Measurements from ENCODE around the gene GPR26.

The GPR26 gene

DNA sequence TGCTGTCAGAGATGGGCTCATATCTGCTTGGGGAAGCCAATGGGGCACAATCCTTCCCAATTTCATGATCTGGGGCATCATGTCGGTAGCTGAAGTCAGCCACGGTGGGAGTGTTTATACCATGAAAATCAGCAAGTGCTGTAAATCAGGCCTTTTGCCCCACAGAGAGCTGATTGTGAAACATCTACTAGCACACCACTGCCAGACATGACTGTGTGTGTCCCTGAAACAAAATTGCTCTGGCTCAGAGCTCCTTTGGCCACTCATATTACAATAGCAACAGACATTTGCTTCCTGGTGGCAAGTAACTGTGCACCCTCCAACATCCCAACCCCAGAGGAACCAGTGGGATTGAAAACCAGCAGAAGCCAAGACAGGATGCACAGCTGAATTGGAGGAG lies 23.7 kb downstream of the GPR26 start:
- TF ChIP-seq, protein P1, sequence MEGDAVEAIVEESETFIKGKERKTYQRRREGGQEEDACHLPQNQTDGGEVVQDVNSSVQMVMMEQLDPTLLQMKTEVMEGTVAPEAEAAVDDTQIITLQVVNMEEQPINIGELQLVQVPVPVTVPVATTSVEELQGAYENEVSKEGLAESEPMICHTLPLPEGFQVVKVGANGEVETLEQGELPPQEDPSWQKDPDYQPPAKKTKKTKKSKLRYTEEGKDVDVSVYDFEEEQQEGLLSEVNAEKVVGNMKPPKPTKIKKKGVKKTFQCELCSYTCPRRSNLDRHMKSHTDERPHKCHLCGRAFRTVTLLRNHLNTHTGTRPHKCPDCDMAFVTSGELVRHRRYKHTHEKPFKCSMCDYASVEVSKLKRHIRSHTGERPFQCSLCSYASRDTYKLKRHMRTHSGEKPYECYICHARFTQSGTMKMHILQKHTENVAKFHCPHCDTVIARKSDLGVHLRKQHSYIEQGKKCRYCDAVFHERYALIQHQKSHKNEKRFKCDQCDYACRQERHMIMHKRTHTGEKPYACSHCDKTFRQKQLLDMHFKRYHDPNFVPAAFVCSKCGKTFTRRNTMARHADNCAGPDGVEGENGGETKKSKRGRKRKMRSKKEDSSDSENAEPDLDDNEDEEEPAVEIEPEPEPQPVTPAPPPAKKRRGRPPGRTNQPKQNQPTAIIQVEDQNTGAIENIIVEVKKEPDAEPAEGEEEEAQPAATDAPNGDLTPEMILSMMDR (IDR thresholded peaks at IDR 0.05; ENCODE audit: control insufficient read depth, extremely low read depth, insufficient read depth): no peak
- no peak overlapping the region for H3K4me3 ChIP-seq (ENCODE audit: low read depth, low read length)
- no peak for DNase-seq (ENCODE audit: low read depth)

GRCh38 chr10:123703195-123703790 lies 37.1 kb downstream of the GPR26 start:
- TF ChIP-seq, protein P1 (IDR thresholded peaks at IDR 0.05; ENCODE audit: control insufficient read depth, extremely low read depth, insufficient read depth): no peak
- no peak overlapping the region for H3K4me3 ChIP-seq (ENCODE audit: low read depth, low read length)
- no peak for DNase-seq (ENCODE audit: low read depth)

GRCh38 chr10:123704076-123704475 lies 37.9 kb downstream of the GPR26 start:
- TF ChIP-seq, protein P1 (IDR thresholded peaks at IDR 0.05; ENCODE audit: control insufficient read depth, extremely low read depth, insufficient read depth): no peak
- no peak overlapping the region for H3K4me3 ChIP-seq (ENCODE audit: low read depth, low read length)
- DNase-seq (ENCODE audit: low read depth): no peak

GRCh38 chr10:123704812-123705211 lies 38.7 kb downstream of the GPR26 start:
- TF ChIP-seq, protein P1 (IDR thresholded peaks at IDR 0.05; ENCODE audit: control insufficient read depth, extremely low read depth, insufficient read depth): no peak
- DNase-seq (ENCODE audit: low read depth): no peak
- no peak overlapping the region for H3K4me3 ChIP-seq (ENCODE audit: low read depth, low read length)

- DNase-seq (ENCODE audit: low read depth): no peak
- no peak overlapping the region for H3K4me3 ChIP-seq (ENCODE audit: low read depth, low read length)
- TF ChIP-seq, protein P1 (IDR thresholded peaks at IDR 0.05; ENCODE audit: control insufficient read depth, extremely low read depth, insufficient read depth): no peak
Observed at GRCh38 chr10:123706236-123706635, 40.1 kb downstream of the GPR26 start.

- TF ChIP-seq, protein P1 (IDR thresholded peaks at IDR 0.05; ENCODE audit: control insufficient read depth, extremely low read depth, insufficient read depth): no peak
- DNase-seq (ENCODE audit: low read depth): no peak
- H3K4me3 ChIP-seq (ENCODE audit: low read depth, low read length): no peak overlapping the region
Observed at GRCh38 chr10:123715546-123715945, 49.4 kb downstream of the GPR26 start.

DNA sequence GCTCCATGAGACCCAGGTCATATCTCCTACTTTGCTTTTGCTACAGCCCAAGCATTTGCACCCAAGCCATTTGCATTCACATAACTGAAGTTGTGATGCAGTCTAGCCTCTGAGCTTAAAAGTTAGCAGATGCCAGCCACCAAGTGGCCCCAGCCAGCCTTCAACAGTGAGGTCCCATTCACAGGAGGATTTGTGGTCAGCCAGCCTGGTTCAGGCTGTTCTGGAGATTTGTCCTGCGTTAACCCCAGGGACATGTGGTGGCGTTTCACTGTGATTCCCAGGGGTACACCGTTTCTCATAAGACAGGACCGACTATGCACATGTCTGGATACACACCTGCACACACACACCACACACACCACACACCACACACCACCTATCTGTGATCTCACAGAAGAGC lies 51.2 kb downstream of the GPR26 start:
- H3K4me3 ChIP-seq (ENCODE audit: low read depth, low read length): no peak overlapping the region
- DNase-seq (ENCODE audit: low read depth): no peak
- TF ChIP-seq, protein P1 (IDR thresholded peaks at IDR 0.05; ENCODE audit: control insufficient read depth, extremely low read depth, insufficient read depth): no peak

All from LNCaP clone FGC (cell line).